Activated CD4-positive, alpha-beta T cell treated with anti-CD3 and anti-CD28 coated beads, Interleukin-2, amount 50 U/mL, for 4 hours (primary cell): ENCODE measurements around the gene CD82.

Experiments used
- DNase-seq, 2 experiments: peaks; one replicate each; pipeline ENCODE4 v3.0.0-alpha.2; 2020

CD82 gene

GRCh38 chr11:44621784-44622183 is 56.3 kb downstream of the CD82 start:
- no peak for DNase-seq

- no peak for DNase-seq
These were observed 56.8 kb downstream of the CD82 start for GRCh38 chr11:44622190-44622650.

- no peak for DNase-seq
These were observed 57.3 kb downstream of the CD82 start for GRCh38 chr11:44622721-44623258.

- DNase-seq, result no peak
These were observed 57.9 kb downstream of the CD82 start for GRCh38 chr11:44623341-44623730.

- DNase-seq, result no peak
These were observed 58.4 kb downstream of the CD82 start for GRCh38 chr11:44623731-44624491.

- DNase-seq, result no peak
These were observed 59.3 kb downstream of the CD82 start for GRCh38 chr11:44624761-44625221.

- no peak for DNase-seq
These were observed 60.5 kb downstream of the CD82 start for GRCh38 chr11:44625759-44626523.

GRCh38 chr11:44626645-44627044 is 61.2 kb downstream of the CD82 start:
- DNase-seq, result no peak

- no peak for DNase-seq
These were observed 61.8 kb downstream of the CD82 start for GRCh38 chr11:44627165-44627789.

- DNase-seq, result no peak
These were observed 62.7 kb downstream of the CD82 start for GRCh38 chr11:44627911-44628729.

- no peak for DNase-seq
These were observed 63.6 kb downstream of the CD82 start for GRCh38 chr11:44628730-44629700.

GRCh38 chr11:44629732-44630345 is 64.4 kb downstream of the CD82 start:
- no peak for DNase-seq

GRCh38 chr11:44630511-44631210 is 65.2 kb downstream of the CD82 start:
- no peak for DNase-seq

- DNase-seq, result no peak
These were observed 66.4 kb downstream of the CD82 start for GRCh38 chr11:44631831-44632230.

GRCh38 chr11:44632466-44633123 is 67.1 kb downstream of the CD82 start:
- DNase-seq, result peak in 1 of 2 experiments; percentile 23

- DNase-seq, result no peak
These were observed 68.2 kb downstream of the CD82 start for GRCh38 chr11:44633641-44634040.

GRCh38 chr11:44634401-44635281 is 69.2 kb downstream of the CD82 start:
- DNase-seq, result peak in 1 of 2 experiments; percentile 28

GRCh38 chr11:44637487-44637886 is 72.0 kb downstream of the CD82 start:
- DNase-seq, result no peak
